IPS-18a (cell line): ENCODE measurements around the gene LSS.
"Not testable (repeated sequence)": the region's sequence is repeated elsewhere in the genome, so short reads cannot be mapped to it uniquely, and the experiment has no call there.

Experiments used
- H3K27ac ChIP-seq: one replicate; pipeline ENCODE4 v1.5.1; 2013; ENCODE audit warnings: low read length
- H3K27me3 ChIP-seq: one replicate; pipeline ENCODE4 v1.6.1; 2013; ENCODE audit warnings: mild to moderate bottlenecking, low read length; ENCODE audit not compliant: control insufficient read depth, insufficient read depth
- H3K36me3 ChIP-seq: one replicate; pipeline ENCODE4 v1.6.1; 2013; ENCODE audit warnings: low read depth, low read length; ENCODE audit not compliant: control insufficient read depth
- H3K4me1 ChIP-seq: one replicate; pipeline ENCODE4 v1.6.1; 2013; ENCODE audit warnings: low read depth, low read length; ENCODE audit not compliant: control insufficient read depth
- H3K4me3 ChIP-seq: one replicate; pipeline ENCODE4 v1.5.1; 2013; ENCODE audit warnings: low read length
- H3K9ac ChIP-seq: one replicate; pipeline ENCODE4 v1.6.1; 2013; ENCODE audit warnings: mild to moderate bottlenecking, low read length, moderate library complexity
- H3K9me3 ChIP-seq: one replicate; pipeline ENCODE4 v1.6.1; 2013; ENCODE audit warnings: low read depth, low read length; ENCODE audit not compliant: control insufficient read depth

The LSS gene

GRCh38 chr21:46223661-46224060, 4.9 kb downstream of the LSS start:
- H3K27ac ChIP-seq = not testable (repeated sequence)
- peaks cover 34% of the 10 kb centered on the region for H3K36me3 ChIP-seq

GRCh38 chr21:46223217-46223616, 5.4 kb downstream of the LSS start:
- H3K36me3 ChIP-seq = peaks cover 34% of the 10 kb centered on the region

More at GRCh38 chr21:46223661-46224060, 4.9 kb downstream of the LSS start:
- H3K9me3 ChIP-seq, H3K4me1 ChIP-seq, H3K9ac ChIP-seq, H3K4me3 ChIP-seq, H3K27me3 ChIP-seq: not testable (repeated sequence)

DNA sequence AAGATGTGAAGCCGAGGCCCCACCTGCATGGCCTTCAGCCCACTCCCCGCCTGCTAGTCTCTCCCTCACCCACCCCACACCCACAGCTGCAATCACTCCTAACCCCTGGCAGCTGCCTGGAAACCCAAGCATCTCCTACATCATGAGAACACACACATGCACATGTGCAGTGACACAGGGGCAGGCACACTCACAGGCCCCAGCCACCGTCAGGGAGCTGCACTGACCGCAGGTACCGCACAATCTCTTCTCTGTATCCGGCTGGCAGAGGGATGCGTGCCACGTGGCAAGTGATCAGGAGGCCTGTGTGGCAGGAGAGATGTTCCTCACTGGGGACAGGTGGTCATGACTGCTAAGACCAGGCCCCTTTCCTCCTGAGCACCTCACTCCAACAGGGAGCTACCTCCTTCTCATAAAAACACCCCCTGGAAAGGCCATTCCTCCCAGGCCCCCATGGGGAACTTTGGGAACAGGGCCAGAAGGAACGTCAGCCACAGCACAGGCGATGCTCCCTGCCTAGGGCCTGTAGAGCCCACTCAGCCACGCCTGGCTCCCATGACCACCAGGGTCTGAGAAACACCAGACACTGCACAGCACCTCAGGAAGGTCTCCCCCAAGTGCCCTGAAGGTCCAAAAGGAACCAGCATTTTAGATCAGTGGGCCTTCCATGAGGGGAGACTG, 6.0 kb downstream of the LSS start:
- Histone ChIP-seq H3K36me3 (peaks cover 34% of the 10 kb centered on the region), H3K27ac (no peak overlapping the region), H3K27me3 (no peaks in the 10 kb centered on the region), H3K4me1 (peaks cover 7% of the 10 kb centered on the region), H3K9ac (no peak overlapping the region), H3K4me3 (no peak overlapping the region), H3K9me3 (no peaks in the 10 kb centered on the region)

More at GRCh38 chr21:46223217-46223616, 5.4 kb downstream of the LSS start:
- Histone ChIP-seq H3K4me1 (peaks cover 7% of the 10 kb centered on the region), H3K27me3 (no peaks in the 10 kb centered on the region), H3K9me3 (no peaks in the 10 kb centered on the region), H3K27ac (no peak overlapping the region), H3K4me3 (no peak overlapping the region), H3K9ac (no peak overlapping the region)

DNA sequence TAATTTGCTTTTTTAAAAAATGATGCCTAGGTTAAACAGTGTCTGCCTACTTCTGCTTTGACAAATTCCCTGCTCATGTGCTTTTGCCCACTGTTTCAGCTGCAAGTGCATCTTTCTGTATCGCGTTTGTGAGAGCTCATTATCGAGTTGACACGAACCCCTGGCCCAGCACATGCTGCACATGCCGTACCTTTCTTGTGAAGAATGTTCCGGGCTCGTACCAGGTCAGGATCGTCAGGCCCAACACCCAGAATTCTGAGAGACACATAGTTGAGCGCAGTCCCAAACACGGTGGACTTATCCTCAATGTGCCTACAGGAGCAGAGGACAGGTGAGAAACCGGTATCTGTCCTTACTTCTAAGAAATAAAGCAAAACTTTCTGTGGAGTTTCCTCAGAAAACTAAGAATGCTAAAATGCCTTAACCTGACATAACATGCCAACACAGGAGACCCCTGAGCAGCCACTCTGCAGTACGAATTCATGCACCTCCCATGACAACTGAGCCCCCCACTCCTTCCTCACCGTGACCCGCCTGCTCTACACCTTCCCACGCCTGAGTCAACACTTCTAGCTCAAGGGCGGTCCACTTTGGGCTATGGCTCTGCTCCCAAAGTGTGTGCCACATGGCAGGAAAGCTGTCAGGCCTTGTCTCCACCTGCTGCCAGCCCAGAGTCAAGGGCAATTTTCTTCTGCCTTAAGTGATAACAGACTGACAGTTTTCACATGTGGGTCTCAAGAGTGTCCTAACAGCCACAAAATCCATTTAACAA, 6.7 kb downstream of the LSS start:
- Histone ChIP-seq H3K27me3 (no peaks in the 10 kb centered on the region), H3K4me1 (peaks cover 2% of the 10 kb centered on the region), H3K9me3 (no peaks in the 10 kb centered on the region), H3K36me3 (peaks cover 34% of the 10 kb centered on the region), H3K4me3 (no peak overlapping the region), H3K27ac (no peak overlapping the region), H3K9ac (no peak overlapping the region)

GRCh38 chr21:46220847-46221246, 7.7 kb downstream of the LSS start:
- peaks cover 34% of the 10 kb centered on the region for H3K36me3 ChIP-seq
- no peak overlapping the region for H3K27ac ChIP-seq

GRCh38 chr21:46220275-46220810, 8.2 kb downstream of the LSS start:
- H3K4me3 ChIP-seq = no peak overlapping the region
- no peaks in the 10 kb centered on the region for H3K27me3 ChIP-seq
- no peaks in the 10 kb centered on the region for H3K9me3 ChIP-seq
- no peaks in the 10 kb centered on the region for H3K4me1 ChIP-seq
- H3K27ac ChIP-seq = no peak overlapping the region
- peaks cover 34% of the 10 kb centered on the region for H3K36me3 ChIP-seq
- no peak overlapping the region for H3K9ac ChIP-seq

More at GRCh38 chr21:46220847-46221246, 7.7 kb downstream of the LSS start:
- no peaks in the 10 kb centered on the region for H3K9me3 ChIP-seq
- H3K9ac ChIP-seq = no peak overlapping the region
- no peaks in the 10 kb centered on the region for H3K4me1 ChIP-seq
- no peak overlapping the region for H3K4me3 ChIP-seq
- no peaks in the 10 kb centered on the region for H3K27me3 ChIP-seq

DNA sequence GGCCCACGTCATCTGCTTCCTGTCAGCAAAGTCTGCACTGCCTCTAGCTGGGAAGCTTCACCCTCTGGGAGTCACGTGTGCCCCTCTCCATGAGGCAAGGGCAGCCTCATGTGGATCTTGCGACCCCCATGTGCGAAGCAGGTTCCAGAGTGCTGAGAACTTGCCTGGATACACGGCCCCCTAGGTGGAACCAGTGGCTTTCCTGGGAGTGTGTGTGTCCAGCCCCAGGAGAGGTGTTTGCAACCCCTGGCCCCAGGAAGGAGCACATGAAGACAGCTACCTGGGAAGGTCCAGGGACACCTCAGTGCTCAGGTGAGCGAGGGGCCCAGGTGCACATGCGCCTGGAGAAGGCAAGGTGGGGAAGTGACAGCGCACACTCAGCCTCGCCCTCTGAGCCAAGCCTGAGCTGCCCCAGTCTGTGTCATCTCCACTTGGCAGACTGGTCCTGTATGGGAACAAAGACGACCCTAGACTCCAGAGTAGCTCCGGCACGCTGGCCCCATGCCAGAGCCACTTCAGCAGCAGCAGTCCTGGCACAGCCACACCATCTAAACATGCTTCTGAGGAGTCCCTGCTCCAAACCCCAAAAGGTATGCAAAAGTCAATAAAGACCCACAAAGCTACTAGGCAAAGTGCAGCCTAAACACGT, 8.9 kb downstream of the LSS start:
- Histone ChIP-seq H3K36me3 (peaks cover 34% of the 10 kb centered on the region), H3K4me1 (no peaks in the 10 kb centered on the region), H3K9me3 (no peaks in the 10 kb centered on the region), H3K27me3 (no peaks in the 10 kb centered on the region), H3K4me3 (no peak overlapping the region), H3K9ac (no peak overlapping the region), H3K27ac (no peak overlapping the region)

DNA sequence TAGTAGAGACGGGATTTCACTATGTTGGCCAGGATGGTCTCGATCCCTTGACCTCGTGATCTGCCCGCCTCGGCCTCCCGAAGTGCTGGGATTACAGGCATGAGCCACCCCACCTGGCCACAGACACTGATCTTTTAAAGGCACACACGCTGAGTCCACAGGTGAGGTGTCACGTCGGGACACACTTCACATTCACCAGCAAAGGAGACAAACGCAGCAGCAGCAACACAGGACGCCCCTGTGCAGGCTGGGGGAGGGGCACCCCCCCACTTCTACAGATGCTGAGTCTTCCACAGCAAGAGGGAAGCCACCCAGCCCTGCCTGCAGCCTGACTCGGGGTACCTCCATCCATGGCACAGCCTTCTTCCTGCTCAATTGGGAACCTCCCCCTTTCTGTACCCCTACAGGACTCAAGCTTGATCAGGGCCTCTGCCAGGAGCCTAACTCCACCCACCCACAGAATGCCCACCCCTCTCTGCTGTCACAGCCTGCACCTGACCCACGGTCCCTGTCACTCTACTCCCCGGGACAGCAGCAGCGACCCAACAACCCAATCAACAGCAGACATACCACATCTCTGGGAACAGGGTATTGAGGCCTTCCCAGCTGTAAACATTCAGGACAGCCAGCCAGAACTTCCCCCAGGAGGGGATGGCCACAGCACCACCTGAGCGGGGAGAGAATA, 9.5 kb downstream of the LSS start:
- no peak overlapping the region for H3K4me3 ChIP-seq
- H3K27me3 ChIP-seq = no peaks in the 10 kb centered on the region
- peaks cover 38% of the 10 kb centered on the region for H3K36me3 ChIP-seq
- H3K27ac ChIP-seq = no peak overlapping the region
- no peaks in the 10 kb centered on the region for H3K4me1 ChIP-seq
- H3K9me3 ChIP-seq = no peaks in the 10 kb centered on the region
- H3K9ac ChIP-seq = no peak overlapping the region

DNA sequence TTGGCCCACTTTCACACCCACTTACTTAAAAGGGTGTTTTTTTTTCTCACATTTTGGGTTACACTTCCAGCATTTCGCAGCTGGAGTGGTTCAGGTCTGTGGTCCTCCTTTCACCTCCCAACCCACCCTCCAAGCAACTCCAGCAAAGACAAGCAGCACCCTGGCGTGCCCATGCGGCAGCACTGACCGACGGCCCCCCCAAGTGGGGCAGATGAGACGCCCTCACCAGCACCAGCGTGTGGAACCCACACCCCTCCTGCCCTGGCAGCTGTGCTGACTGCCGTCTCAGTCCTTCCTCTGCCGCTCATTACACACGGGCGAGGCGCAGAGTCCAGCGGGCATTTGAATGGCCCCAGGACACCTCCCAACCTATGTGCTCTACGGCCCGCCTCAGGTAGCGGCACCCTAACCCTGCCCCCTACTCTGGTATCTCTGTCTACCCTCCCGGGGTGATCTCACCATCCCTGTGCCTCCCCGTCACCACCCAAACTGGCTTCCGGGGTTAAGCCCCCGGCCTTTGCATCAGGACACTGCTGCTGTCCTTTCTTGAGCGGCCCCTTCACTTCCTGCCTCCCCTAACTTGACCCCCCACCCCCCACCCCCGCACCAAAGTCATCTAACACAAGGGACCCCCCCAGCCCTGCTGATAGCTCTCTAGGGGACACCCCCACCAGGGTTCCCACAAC, 10.9 kb downstream of the LSS start:
- Histone ChIP-seq H3K27me3 (no peaks in the 10 kb centered on the region), H3K4me3 (no peak overlapping the region), H3K36me3 (peaks cover 45% of the 10 kb centered on the region), H3K27ac (no peak overlapping the region), H3K9me3 (no peaks in the 10 kb centered on the region), H3K4me1 (no peaks in the 10 kb centered on the region), H3K9ac (no peak overlapping the region)

- Histone ChIP-seq H3K27me3 (no peaks in the 10 kb centered on the region), H3K36me3 (peaks cover 35% of the 10 kb centered on the region), H3K4me3 (no peak overlapping the region), H3K27ac (no peak overlapping the region), H3K9me3 (no peaks in the 10 kb centered on the region), H3K9ac (no peak overlapping the region), H3K4me1 (no peaks in the 10 kb centered on the region)
Observed at GRCh38 chr21:46216132-46216747, 12.3 kb downstream of the LSS start.
